ENCODE results near the gene CD248.

Gene CD248

GRCh38 chr11:66336234-66337102 lies 19.6 kb upstream of the CD248 start, which contains the start of gene RIN1:
Gene RIN1, minus strand, starts transcription at chr11:66336434. Its CDS starts 32 bp downstream, at chr11:66336402.
- TF ChIP-seq REST (IDR thresholded peaks at IDR 0.05; ENCODE audit: insufficient read depth in 1 of 2, low read depth in 2 of 2, low read length in 2 of 2) = peak in 1 of 2 experiments; percentile 11; a peak in 1 of 4 replicates
- no peak for TF ChIP-seq SIN3A (IDR thresholded peaks at IDR 0.05; ENCODE audit: borderline replicate concordance, insufficient read depth, low read length)

- no peak for TF ChIP-seq REST (IDR thresholded peaks at IDR 0.05; ENCODE audit: insufficient read depth in 1 of 2, low read depth in 2 of 2, low read length in 2 of 2)
- no peak for TF ChIP-seq FOXP2 (optimal IDR thresholded peaks at IDR 0.05; ENCODE audit: borderline replicate concordance, extremely low read depth, extremely low read length, insufficient read depth)
These were observed 18.8 kb upstream of the CD248 start for GRCh38 chr11:66335531-66336233.

GRCh38 chr11:66334605-66335442 lies 18.0 kb upstream of the CD248 start:
- TF ChIP-seq SIN3A (IDR thresholded peaks at IDR 0.05; ENCODE audit: borderline replicate concordance, insufficient read depth, low read length) = no peak
- TF ChIP-seq FOXP2 (optimal IDR thresholded peaks at IDR 0.05; ENCODE audit: borderline replicate concordance, extremely low read depth, extremely low read length, insufficient read depth) = no peak
- no peak for TF ChIP-seq POLR2AphosphoS5 (IDR thresholded peaks at IDR 0.05; ENCODE audit: low read depth, low read length)
- TF ChIP-seq REST (IDR thresholded peaks at IDR 0.05; ENCODE audit: insufficient read depth in 1 of 2, low read depth in 2 of 2, low read length in 2 of 2) = no peak
- TF ChIP-seq TAF1 (IDR thresholded peaks at IDR 0.05; ENCODE audit: borderline replicate concordance, insufficient read depth, low read length) = no peak

GRCh38 chr11:66333896-66334604 lies 17.2 kb upstream of the CD248 start:
- no peak for TF ChIP-seq SIN3A (IDR thresholded peaks at IDR 0.05; ENCODE audit: borderline replicate concordance, insufficient read depth, low read length)

GRCh38 chr11:66333220-66333877 lies 16.5 kb upstream of the CD248 start:
- TF ChIP-seq POLR2AphosphoS5 (IDR thresholded peaks at IDR 0.05; ENCODE audit: low read depth, low read length) = no peak
- TF ChIP-seq TAF1 (IDR thresholded peaks at IDR 0.05; ENCODE audit: borderline replicate concordance, insufficient read depth, low read length) = no peak
- no peak for TF ChIP-seq REST (IDR thresholded peaks at IDR 0.05; ENCODE audit: insufficient read depth in 1 of 2, low read depth in 2 of 2, low read length in 2 of 2)
- TF ChIP-seq SIN3A (IDR thresholded peaks at IDR 0.05; ENCODE audit: borderline replicate concordance, insufficient read depth, low read length) = no peak
- TF ChIP-seq FOXP2 (optimal IDR thresholded peaks at IDR 0.05; ENCODE audit: borderline replicate concordance, extremely low read depth, extremely low read length, insufficient read depth) = no peak

Data from PFSK-1 (cell line).